Erythroblast (primary cell): ENCODE results near the gene KLHDC8A.

Experiments
- DNase-seq, 2 experiments: peaks; one replicate each; lab custom pipeline; 2025; lab: John Stamatoyannopoulos, UW
- GATA1 ChIP-seq: IDR thresholded peaks from 2 replicates; pipeline ENCODE4 v1.6.1; 2011; ENCODE audit warnings: low read depth, mild to moderate bottlenecking, control low read depth, low read length, moderate library complexity
- POLR2A ChIP-seq: IDR thresholded peaks from 2 replicates; pipeline ENCODE4 v1.6.1; 2011; ENCODE audit warnings: mild to moderate bottlenecking, low read length

Gene KLHDC8A

GRCh38 chr1:205358579-205358978 is 1.9 kb upstream of the KLHDC8A start:
- TF ChIP-seq GATA1 (no peak), POLR2A (no peak)
- DNase-seq = no peak

GRCh38 chr1:205357567-205357966 is 845 bp upstream of the KLHDC8A start:
- DNase-seq = no peak
- TF ChIP-seq GATA1 = no peak
- TF ChIP-seq POLR2A = no peak

- no peak for DNase-seq
These were observed 1.7 kb downstream of the KLHDC8A start for GRCh38 chr1:205355075-205355453.

GRCh38 chr1:205354259-205355074 is 2.3 kb downstream of the KLHDC8A start:
- no peak for TF ChIP-seq GATA1
- TF ChIP-seq POLR2A = no peak
- peak; percentile 64 to 80 for DNase-seq

More at GRCh38 chr1:205355075-205355453, 1.7 kb downstream of the KLHDC8A start:
- TF ChIP-seq POLR2A (no peak), GATA1 (no peak)

GRCh38 chr1:205353612-205354011 is 3.1 kb downstream of the KLHDC8A start:
- no peak for TF ChIP-seq GATA1
- no peak for TF ChIP-seq POLR2A

GRCh38 chr1:205353191-205353590 is 3.5 kb downstream of the KLHDC8A start:
- no peak for DNase-seq
- TF ChIP-seq POLR2A = no peak
- no peak for TF ChIP-seq GATA1

More at GRCh38 chr1:205353612-205354011, 3.1 kb downstream of the KLHDC8A start:
- DNase-seq = no peak

GRCh38 chr1:205351984-205352713 is 4.6 kb downstream of the KLHDC8A start:
- TF ChIP-seq GATA1 (no peak), POLR2A (no peak)
- DNase-seq = no peak

- no peak for DNase-seq
- TF ChIP-seq GATA1 = no peak
- no peak for TF ChIP-seq POLR2A
These were observed 6.0 kb downstream of the KLHDC8A start for GRCh38 chr1:205350691-205351141.

GRCh38 chr1:205350124-205350523 is 6.6 kb downstream of the KLHDC8A start:
- no peak for DNase-seq
- TF ChIP-seq GATA1 = no peak
- no peak for TF ChIP-seq POLR2A

- DNase-seq = no peak
- TF ChIP-seq POLR2A (no peak), GATA1 (no peak)
These were observed 7.9 kb downstream of the KLHDC8A start for GRCh38 chr1:205348554-205349487.

GRCh38 chr1:205346956-205347574 is 9.7 kb downstream of the KLHDC8A start:
- TF ChIP-seq POLR2A (no peak), GATA1 (no peak)
- peak; percentile 22 to 32 for DNase-seq

- TF ChIP-seq POLR2A (no peak), GATA1 (no peak)
- no peak for DNase-seq
These were observed 11.0 kb downstream of the KLHDC8A start for GRCh38 chr1:205345761-205346160.
